ENCODE measurements around the gene EFNA5. TPM values are rescaled to one million over a fixed set of nuclear protein-coding genes. Genes with fewer than 3 reads are reported as not detected.

EFNA5 gene
- polyA plus RNA-seq, 1 of the 3 experiments (the other 2 are of a cell fraction), result 0.81 TPM

GRCh38 chr5:107515521-107516080, 155.1 kb downstream of the EFNA5 start (continued):
- no peak for TF ChIP-seq FOSL2 (IDR thresholded peaks at IDR 0.05; ENCODE audit: borderline replicate concordance, low read depth)
- TF ChIP-seq YY1 (IDR thresholded peaks at IDR 0.05; ENCODE audit: low read depth), result no peak
- TF ChIP-seq, protein P1, sequence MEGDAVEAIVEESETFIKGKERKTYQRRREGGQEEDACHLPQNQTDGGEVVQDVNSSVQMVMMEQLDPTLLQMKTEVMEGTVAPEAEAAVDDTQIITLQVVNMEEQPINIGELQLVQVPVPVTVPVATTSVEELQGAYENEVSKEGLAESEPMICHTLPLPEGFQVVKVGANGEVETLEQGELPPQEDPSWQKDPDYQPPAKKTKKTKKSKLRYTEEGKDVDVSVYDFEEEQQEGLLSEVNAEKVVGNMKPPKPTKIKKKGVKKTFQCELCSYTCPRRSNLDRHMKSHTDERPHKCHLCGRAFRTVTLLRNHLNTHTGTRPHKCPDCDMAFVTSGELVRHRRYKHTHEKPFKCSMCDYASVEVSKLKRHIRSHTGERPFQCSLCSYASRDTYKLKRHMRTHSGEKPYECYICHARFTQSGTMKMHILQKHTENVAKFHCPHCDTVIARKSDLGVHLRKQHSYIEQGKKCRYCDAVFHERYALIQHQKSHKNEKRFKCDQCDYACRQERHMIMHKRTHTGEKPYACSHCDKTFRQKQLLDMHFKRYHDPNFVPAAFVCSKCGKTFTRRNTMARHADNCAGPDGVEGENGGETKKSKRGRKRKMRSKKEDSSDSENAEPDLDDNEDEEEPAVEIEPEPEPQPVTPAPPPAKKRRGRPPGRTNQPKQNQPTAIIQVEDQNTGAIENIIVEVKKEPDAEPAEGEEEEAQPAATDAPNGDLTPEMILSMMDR (IDR thresholded peaks at IDR 0.05), result no peak
- no peak for TF ChIP-seq FOXM1 (IDR thresholded peaks at IDR 0.05; ENCODE audit: low read depth)
- TF ChIP-seq USF2 (IDR thresholded peaks at IDR 0.05; ENCODE audit: borderline replicate concordance, low read depth, low read length), result no peak
- no peak for TF ChIP-seq MEF2A (IDR thresholded peaks at IDR 0.05; ENCODE audit: borderline replicate concordance, low read depth)
- no peak for TF ChIP-seq NRF1 (IDR thresholded peaks at IDR 0.05; ENCODE audit: low read depth, low read length)
- no peak for TF ChIP-seq SMC3 (IDR thresholded peaks at IDR 0.05; ENCODE audit: low read depth, low read length)
- TF ChIP-seq POLR2AphosphoS5 (IDR thresholded peaks at IDR 0.05; ENCODE audit: low read depth, low read length), result peak; percentile 38; the same call in 1 of the 2 replicates
- peak in 1 of 2 experiments; percentile 92; a peak in 2 of 4 replicates for TF ChIP-seq EP300 (IDR thresholded peaks at IDR 0.05; ENCODE audit: borderline replicate concordance in 1 of 2, low read depth in 1 of 2, low read length in 1 of 2)
- peak; percentile 54 for TF ChIP-seq TCF12 (IDR thresholded peaks at IDR 0.05)
- TF ChIP-seq TEAD4 (IDR thresholded peaks at IDR 0.05; ENCODE audit: borderline replicate concordance, insufficient read depth), result 0 out of 2 replicates have a peak, but pooled peaks have one; percentile 38
- no peak; the same call in 1 of the 2 replicates for TF ChIP-seq MXI1 (IDR thresholded peaks at IDR 0.05; ENCODE audit: low read depth, low read length)
- TF ChIP-seq ELF1 (IDR thresholded peaks at IDR 0.05), result no peak
- TF ChIP-seq TAF1 (IDR thresholded peaks at IDR 0.05; ENCODE audit: borderline replicate concordance, low read depth, low read length), result no peak
- no peak for TF ChIP-seq RFX5 (IDR thresholded peaks at IDR 0.05; ENCODE audit: low read length)
- no peak for TF ChIP-seq REST (IDR thresholded peaks at IDR 0.05; ENCODE audit: low read depth, low read length)
- TF ChIP-seq EZH2phosphoT487 (IDR thresholded peaks at IDR 0.05; ENCODE audit: borderline replicate concordance, low read depth), result no peak
- TF ChIP-seq, protein P2, sequence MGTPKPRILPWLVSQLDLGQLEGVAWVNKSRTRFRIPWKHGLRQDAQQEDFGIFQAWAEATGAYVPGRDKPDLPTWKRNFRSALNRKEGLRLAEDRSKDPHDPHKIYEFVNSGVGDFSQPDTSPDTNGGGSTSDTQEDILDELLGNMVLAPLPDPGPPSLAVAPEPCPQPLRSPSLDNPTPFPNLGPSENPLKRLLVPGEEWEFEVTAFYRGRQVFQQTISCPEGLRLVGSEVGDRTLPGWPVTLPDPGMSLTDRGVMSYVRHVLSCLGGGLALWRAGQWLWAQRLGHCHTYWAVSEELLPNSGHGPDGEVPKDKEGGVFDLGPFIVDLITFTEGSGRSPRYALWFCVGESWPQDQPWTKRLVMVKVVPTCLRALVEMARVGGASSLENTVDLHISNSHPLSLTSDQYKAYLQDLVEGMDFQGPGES (IDR thresholded peaks at IDR 0.05; ENCODE audit: low read depth, low read length), result no peak

Measured in SK-N-SH (cell line).